GOT3 (cell line): Measurements from ENCODE around the gene ECD.
"Not testable (repeated sequence)": the region's sequence is repeated elsewhere in the genome, so short reads cannot be mapped to it uniquely, and the experiment has no call there.

Experiments
- DNase-seq: peaks from one replicate; lab custom pipeline; 2025; ENCODE audit warnings: mixed read lengths; lab: John Stamatoyannopoulos, UW

Gene ECD

GRCh38 chr10:73159038-73159648, 8.7 kb downstream of the ECD start:
- DNase-seq: peak; percentile 1

DNA sequence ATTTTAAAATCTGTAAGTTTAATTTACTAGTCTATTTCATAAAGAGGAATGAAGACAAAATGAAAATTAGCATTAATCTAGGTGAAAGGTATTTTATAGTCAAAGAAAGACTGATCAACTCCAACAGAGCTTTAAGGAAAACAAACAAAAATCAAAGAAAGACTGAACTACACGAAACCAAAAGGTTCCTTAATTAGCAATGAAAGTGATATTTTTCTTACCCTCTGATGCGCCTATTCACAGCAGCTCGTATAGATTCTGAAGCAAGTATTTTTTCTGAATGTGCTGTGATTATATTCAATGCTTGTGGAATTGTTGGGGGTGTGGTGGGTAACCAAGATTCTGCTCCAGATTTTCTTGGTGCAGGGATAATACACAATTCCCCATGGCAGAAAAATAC, 11.8 kb downstream of the ECD start:
- DNase-seq: no peak

- DNase-seq: no peak
Measured at GRCh38 chr10:73152009-73152408, 15.8 kb downstream of the ECD start.

DNA sequence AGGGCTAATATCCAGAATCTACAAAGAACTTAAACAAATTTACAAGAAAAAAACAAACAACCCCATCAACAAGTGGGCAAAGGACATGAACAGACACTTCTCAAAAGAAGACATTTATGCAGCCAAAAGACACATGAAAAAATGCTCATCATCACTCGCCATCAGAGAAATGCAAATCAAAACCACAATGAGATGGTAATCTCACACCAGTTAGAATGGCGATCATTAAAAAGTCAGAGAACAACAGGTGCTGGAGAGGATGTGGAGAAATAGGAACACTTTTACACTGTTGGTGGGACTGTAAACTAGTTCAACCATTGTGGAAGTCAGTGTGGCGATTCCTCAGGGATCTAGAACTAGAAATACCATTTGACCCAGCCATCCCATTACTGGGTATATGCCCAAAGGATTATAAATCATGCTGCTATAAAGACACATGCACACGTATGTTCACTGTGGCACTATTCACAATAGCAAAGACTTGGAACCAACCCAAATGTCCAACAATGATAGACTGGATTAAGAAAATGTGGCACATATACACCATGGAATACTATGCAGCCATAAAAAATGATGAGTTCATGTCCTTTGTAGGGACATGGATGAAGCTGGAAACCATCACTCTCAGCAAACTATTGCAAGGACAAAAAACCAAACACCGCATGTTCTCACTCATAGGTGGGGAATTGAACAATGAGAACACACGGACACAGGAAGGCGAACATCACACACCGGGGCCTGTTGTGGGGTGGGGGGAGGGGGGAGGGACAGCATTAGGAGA, 17.0 kb downstream of the ECD start:
- DNase-seq: not testable (repeated sequence)

GRCh38 chr10:73141603-73142002, 26.2 kb downstream of the ECD start:
- no peak for DNase-seq

DNA sequence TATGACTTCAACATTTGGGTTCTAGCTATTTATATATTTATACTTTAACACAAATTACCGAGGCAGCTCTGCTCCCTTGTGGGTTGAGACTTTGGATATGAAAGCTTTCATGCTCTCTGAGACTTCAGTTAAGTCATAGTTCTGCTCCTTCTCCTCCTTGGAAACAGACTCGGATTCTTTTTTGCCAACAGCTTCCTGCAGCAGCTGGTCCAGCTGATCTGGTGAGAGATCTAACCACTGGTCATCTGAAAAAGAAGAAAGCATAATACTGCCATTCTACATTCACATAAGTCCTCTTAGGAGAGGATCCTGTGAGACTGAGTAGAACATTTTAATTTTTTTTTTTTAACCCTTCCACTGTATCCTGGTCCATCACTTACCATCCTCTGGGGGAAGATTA, 28.6 kb downstream of the ECD start:
- no peak for DNase-seq

DNA sequence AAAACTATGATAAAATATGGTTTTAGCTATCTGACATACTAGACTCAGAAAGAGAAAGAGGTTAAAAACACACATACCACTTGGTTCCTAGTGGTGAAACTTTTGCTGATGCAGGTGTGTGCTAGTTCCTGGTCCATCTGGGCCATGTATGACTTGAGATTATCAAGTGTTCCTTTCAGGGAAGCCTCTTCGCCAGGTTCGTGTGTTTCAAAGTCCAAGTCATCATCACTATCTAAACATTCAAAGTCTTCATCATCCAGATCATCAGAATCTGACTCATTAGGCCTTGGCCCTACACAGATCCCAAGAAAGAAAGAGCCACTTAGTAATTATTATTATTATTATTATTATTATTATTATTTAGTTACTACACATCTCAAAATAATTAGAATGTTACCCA, 31.2 kb downstream of the ECD start:
- DNase-seq: no peak

GRCh38 chr10:73134727-73135126, 33.1 kb downstream of the ECD start:
- DNase-seq: no peak

- no peak for DNase-seq
Measured at GRCh38 chr10:73131913-73132686, 35.7 kb downstream of the ECD start.

- no peak for DNase-seq
Measured at GRCh38 chr10:73131301-73131700, 36.5 kb downstream of the ECD start.

DNA sequence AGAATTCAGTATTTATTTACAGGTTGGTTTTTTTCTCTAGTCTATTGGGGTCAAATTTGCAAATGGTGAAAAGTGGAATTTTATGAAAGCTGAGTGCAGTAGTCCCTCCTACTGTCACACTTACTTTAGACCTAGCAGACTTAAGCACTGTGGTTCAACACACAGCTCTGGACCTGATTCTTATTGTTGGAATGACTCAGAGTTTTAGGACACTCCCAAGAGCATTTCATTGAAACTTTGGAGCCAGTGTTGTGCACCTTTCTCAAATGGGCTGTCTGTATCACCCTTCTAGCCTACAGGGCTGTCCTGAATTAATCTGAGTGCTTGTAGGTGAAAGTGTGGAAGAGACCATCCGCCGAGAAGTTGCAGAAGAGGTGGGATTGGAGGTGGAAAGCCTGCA, 41.5 kb downstream of the ECD start:
- no peak for DNase-seq

DNA sequence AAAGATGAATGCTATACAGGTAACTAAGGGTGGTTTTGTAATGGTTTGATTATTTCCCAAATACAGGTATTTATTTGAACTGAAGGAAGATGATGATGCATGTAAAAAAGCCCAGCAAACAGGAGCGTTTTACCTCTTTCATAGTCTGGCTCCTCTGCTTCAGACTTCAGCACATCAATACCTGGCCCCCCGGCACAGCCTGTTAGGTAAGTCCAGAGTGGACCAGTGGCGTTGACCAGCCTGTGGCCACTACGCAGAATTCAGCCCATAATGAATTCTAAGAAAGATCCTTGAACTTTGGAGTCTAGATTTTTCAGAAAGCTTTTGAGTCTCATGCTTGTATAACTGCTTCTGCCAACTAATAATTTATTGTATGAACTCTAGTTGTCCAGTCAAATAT, 47.9 kb downstream of the ECD start:
- DNase-seq: no peak

- DNase-seq: no peak
Measured at GRCh38 chr10:73119457-73119856, 48.4 kb downstream of the ECD start.

GRCh38 chr10:73117976-73118743, 49.6 kb downstream of the ECD start:
- no peak for DNase-seq

DNA sequence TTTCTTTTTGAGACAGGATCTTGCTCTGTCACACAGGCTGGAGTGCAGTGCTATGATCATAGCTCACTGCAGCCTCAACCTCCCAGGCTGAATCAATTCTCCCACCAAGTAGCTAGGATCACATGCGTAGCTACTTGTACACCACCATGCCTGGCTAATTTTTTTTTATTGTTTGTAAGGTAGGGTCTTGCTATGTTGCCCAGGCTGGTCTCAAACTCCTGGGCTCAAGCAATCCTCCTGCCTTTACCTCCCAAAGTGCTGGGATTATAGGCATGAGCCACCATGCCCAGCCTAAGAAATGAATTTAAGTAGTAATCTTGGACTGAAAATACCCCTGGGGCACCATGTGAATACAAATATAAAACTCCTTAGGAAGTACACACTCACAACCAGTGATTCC, 51.8 kb downstream of the ECD start:
- no peak for DNase-seq

DNA sequence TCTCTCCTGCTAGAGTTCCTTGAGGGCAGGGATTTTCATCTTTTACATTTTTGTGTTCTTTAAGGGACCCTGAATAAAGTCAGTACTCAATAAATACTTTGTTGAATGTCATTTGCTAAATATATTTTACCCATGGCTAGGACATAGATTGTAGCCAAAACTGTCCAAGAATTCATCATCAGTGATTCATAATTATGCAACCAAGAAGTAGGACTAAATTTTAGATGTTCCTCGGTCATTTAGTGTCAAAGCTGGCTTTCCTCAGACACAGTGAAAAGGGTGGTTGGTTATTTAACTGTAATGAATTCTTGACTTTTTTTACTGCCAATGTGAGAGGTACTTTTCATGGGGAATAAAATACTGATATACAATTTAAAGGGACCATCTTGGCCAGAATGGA, 54.3 kb downstream of the ECD start:
- no peak for DNase-seq

DNA sequence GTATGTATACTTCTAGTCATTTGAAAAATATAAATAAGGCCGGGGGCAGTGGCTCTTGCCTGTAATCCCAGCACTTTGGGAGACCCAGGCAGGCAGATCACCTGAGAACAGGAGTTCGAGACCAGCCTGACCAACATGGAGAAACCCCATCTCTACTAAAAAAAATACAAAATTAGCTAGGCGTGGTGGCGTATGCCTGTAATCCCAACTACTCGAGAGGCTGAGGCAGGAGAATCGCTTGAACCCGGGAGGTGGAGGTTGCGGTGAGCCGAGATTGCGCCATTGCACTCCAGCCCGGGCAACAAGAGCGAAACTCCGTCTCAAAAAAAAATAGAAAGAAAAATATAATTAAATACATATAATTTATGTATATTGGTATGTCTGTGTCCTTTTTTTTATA, 55.8 kb downstream of the ECD start:
- not testable (repeated sequence) for DNase-seq

- no peak for DNase-seq
Measured at GRCh38 chr10:73110345-73110849, 57.4 kb downstream of the ECD start, which contains the start of gene NUDT13. Gene NUDT13 (plus strand): TSS chr10:73110455. CDS start chr10:73114366, 3,911 bp downstream.

DNA sequence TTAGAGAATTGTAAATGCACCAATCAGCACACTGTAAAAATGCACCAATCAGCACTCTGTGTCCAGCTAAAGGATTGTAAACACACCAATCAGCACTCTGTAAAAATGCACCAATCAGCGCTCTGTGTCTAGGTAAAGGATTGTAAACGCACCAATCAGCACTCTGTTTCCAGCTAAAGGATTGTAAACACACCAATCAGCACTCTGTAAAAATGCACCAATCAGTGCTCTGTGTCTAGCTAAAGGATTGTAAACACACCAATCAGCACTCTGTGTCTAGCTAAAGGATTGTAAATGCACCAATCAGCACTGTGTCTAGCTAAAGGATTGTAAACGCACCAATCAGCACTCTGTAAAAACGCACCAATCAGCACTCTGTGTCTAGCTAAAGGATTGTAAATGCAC, 58.6 kb downstream of the ECD start:
- not testable (repeated sequence) for DNase-seq

DNA sequence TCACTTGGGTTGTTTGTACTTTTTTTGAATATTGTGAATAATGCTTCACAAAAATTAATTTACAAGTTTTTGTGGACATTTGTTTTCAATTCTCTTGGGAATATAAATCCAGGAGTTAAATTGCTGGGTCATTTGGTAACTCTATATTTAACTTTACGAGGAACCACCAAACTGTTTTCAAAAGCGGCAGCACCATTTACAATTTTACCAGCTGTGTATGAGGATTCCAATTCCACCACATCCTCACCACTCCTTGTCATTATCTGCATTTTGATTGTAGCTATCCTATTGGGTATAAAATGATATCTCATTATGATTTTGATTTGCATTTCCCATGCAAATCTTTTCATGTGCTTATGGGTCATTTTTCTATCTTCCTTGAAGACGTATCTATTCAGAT, 61.5 kb downstream of the ECD start:
- no peak for DNase-seq

GRCh38 chr10:73099141-73099540, 68.7 kb downstream of the ECD start:
- DNase-seq: no peak

GRCh38 chr10:73097305-73097670, 70.5 kb downstream of the ECD start:
- no peak for DNase-seq
